Stimulated activated CD8-positive, alpha-beta memory T cell treated with anti-CD3 and anti-CD28 coated beads, Interleukin-15, amount 100 ng/mL, for 1 hour (primary cell): ENCODE results near the gene DMRTB1.

Experiments
- DNase-seq: peaks from one replicate; pipeline ENCODE4 v3.0.0-alpha.2; 2020; ENCODE audit warnings: low read depth

DMRTB1 gene

GRCh38 chr1:53508056-53508990, 49.1 kb downstream of the DMRTB1 start:
- DNase-seq: no peak

DNA sequence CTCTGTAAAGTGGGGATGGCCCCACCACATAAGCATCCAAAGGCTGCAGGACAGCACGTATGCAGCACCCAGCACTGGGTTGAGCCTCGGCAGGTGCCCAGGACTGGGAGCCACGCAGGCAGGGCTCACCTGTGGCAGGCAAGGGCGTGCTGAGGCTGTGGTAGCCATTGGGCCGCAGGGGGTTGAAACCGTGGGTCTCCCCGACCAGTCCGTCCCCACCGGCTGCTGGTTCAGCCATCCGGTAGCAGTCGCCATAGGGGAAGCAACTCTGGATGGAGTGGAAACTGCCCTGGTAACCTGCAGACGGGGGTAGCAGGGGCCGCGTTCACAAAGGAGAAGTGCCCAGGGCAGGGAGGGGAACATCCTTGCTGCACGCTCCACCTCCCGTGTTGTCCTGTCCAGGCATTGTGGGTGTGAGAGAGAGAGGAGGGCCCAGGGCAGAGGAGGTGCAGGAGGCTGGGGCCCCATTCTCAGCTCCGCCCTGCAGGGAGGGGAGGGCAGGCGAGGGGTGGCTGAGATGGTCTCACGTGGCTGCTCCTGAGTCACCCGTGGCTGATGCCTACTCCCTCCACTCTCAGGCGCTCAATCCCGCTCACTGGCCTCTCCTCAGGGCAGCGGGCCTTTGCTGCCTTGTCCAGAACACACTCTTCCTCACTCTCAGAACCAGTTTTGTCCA, 49.9 kb downstream of the DMRTB1 start:
- DNase-seq: no peak

DNA sequence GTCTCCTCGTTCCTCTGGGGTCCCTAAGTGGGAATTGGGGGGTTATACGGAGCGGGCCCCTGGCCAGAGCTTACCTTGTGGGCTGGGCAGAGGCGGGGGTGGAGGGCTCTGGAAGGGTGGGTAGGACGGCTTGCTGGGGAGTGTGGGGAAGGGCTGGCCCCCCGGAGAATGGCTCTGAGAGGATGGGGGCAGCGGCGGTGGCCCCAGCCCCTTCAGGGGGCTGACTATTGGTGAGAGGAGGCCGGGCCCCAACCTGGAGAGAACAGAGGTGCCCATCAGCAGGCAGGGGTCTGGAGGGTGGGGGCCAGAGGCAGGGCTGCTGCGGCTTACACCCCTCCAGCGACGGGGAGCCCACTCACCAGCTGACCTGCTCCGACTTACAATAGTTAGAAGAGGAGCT, 50.6 kb downstream of the DMRTB1 start:
- DNase-seq: no peak

DNA sequence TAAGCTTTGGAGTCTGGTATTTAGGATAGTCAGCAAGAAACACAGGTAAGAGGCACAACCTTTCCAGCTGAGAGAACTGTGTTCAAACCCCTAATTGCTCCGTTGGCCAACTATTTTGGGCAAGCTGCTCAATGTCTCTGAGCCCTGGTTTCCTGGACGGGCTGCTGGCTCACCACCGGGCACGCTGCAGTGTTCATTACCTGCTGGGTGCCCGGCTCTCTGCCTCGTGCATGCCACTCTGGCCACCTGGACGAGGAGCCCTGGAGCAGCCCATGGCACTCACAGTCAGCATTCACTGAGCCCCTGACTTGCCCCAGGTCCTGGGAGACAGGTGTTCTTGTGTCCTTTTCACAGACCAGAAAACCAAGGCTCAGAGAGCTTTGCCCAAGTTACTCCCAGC, 51.0 kb downstream of the DMRTB1 start:
- no peak for DNase-seq

- no peak for DNase-seq
Measured at GRCh38 chr1:53511323-53511932, 52.2 kb downstream of the DMRTB1 start.

- DNase-seq: no peak
Measured at GRCh38 chr1:53511933-53512806, 53.0 kb downstream of the DMRTB1 start.

DNA sequence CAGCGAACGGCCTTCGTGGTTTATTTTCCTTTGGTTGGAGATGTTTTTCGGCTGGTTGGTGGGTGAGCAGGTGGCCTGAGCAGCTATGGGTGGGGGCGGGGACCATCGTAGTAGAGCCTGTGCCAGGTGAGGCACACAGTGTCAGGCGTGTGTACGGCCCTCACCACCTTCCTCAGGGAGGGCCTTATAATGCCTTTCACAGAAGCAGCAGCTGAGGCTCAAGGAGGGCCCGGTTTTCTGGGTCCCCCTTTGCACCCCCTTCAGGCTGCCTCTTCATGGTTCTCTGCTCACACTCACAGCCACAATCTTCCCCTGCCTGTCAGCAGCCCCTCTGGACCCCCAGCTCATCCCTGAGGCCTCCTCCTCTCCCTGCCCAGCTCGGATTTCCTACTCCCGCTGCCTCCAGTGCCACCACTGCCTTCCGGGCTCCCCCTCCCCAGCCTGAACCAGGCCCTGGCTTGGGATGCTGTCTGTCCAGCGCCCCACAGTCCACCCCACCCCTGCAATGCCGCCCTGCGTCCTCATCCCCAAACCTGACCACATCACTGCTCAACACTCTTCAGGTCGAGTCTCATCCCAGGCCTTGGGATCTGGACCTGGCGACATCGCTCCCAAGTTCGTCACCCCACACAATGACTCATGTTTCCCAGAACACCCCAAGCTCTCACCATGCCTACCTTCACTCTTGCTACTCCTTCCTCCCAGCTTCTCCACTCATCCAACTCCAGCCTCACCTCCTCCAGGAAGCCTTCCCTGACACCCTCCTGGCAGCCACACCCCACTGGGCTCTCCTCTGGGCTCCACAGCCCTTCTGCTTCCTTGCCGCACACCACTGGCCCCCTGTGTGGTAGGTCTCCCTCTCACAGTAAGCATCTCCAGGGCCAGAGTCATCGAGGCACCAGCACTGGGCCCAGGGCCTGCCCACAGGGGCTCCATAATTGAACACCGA, 53.9 kb downstream of the DMRTB1 start:
- DNase-seq: no peak

GRCh38 chr1:53513846-53514245, 54.6 kb downstream of the DMRTB1 start:
- DNase-seq: no peak

DNA sequence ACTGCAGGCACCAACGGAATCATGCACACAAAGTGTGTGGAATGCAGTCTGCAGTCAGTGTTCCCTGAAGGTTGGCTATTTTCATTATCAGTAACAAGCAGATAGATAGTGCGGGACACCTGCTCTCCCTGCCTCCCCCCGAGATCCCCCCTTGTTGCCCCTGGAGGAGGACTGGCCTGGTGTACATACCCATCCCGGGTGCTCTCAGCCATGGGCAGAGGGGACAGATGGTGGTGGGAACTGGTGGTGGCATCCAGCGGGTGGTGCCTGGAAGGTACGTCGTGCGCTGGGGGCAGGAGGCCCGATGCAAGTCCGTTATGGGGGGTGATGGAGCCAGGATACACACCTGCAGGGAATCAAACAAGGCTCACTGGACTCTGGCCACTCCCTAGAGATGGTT, 55.2 kb downstream of the DMRTB1 start:
- DNase-seq: no peak

DNA sequence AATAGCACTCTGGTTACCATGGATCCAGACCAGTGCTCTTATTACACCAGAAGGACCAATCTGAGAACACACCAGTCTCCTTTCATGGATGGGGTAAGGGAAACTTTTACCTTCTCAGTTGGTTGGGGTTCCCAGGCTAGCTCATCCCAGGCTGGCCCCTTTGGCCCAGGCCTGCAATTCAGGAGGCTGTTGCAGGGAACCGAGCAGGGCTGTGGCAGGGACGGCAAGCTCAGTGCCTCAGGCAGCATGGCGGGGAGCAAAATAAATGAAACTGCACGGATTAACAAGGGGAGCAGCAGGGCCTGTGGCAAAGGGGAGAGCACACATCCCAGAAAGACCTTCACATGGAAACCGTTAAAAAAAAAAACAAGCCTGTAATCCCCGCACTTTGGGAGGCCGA, 57.0 kb downstream of the DMRTB1 start:
- no peak for DNase-seq
